T follicular helper cell (primary cell): ENCODE data around the gene CXXC5.
"Not testable (repeated sequence)": the region's sequence is repeated elsewhere in the genome, so short reads cannot be mapped to it uniquely, and the experiment has no call there.

Source experiments
- DNase-seq: peaks from one replicate; pipeline ENCODE4 v3.0.0-alpha.2; 2020; ENCODE audit warnings: low read depth

The CXXC5 gene

GRCh38 chr5:139711067-139711905 lies 63.1 kb downstream of the CXXC5 start:
- peak; percentile 39 for DNase-seq

DNA sequence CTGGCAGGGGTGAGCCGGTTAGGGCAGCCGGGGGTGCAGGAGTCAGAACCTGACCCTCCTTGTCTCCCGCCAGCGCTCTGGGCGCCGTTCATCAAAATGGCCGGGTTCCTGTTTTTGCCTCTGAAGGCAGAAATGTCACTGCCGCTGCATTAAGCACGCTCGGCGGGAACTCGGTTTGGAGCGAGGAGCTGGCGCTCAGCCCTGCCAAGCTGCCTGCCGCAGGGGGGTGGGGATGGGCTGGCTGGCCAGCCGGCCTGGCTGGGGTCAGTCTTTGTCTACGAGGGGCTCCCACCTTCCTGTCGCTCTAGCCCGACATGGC lies 63.7 kb downstream of the CXXC5 start:
- DNase-seq: no peak

- DNase-seq: no peak
These were observed 64.3 kb downstream of the CXXC5 start for GRCh38 chr5:139712412-139712811.

- DNase-seq: not testable (repeated sequence)
These were observed 65.7 kb downstream of the CXXC5 start for GRCh38 chr5:139713898-139714297.

DNA sequence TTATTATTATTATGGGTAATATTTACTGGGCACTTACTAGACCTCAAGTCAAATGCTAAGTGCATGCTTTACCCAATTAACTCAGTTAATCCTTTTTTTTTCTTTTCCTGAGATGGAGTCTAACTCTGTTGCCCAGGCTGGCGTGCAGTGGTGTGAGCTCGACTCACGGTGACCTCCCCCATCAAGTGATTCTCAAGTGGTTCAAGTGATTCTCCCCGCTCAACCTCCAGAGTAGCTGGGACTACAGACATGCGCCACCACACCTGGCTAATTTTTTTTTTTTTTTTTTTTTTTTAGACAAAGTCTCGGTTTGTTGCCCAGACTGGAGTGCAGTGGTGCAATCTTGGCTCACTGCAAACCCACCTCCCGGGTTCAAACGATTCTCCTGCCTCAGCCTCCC lies 69.1 kb downstream of the CXXC5 start:
- no peak for DNase-seq

DNA sequence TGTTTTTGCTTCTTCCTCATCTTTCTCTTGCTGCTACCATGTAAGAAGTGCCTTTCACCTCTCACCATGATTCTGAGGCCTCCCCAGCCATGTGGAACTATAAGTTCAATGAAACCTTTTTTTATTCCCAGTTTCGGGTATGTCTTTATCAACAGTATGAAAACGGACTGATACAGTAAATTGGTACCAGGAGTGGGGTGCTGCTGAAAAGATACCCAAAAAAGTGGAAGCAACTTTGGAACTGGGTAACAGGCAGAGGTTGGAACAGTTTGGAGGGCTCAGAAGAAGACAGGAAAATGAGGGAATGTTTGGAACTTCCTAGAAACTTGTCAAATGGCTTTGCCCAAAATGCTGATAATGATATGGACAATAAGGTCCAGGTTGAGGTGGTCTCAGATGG lies 70.3 kb downstream of the CXXC5 start:
- not testable (repeated sequence) for DNase-seq

- DNase-seq: not testable (repeated sequence)
These were observed 71.8 kb downstream of the CXXC5 start for GRCh38 chr5:139719970-139720369.

- no peak for DNase-seq
These were observed 75.9 kb downstream of the CXXC5 start for GRCh38 chr5:139723986-139724587.

DNA sequence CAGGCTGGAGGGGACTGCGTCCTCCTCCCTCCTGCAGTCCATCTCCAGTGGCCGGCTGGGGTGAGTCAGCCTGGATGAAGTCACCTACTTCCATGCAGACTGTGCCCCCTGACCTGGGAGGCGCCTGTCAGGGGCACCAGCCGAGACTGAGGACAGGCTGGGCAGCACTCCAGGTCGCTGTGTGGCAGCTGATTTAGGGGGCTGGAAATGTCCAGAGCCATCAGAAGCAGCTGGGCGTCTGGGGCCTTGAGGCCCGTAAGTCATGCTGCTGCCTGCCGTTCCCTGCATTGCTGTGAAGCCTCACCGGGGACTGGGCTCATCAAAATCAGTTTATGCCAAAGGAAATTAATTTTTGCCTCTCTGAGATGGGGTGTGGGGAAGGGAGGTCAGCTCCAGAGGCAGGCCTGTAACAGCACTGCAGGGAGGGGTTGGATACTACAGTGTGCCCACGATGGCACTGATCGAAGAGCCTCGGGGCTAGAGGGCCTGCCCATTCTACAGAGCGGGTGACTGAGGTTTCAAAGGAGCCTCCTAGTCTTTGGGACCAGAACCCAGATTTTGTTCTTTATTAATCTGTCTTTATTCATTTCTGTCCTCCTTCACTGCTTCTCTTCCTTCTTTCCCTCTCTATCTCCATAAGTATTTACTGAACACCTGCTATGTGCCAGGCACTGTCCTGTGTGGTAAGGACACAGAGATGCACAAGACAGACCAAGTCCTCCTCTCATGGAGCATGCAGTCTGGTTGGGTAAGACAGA lies 77.1 kb downstream of the CXXC5 start:
- DNase-seq: no peak

DNA sequence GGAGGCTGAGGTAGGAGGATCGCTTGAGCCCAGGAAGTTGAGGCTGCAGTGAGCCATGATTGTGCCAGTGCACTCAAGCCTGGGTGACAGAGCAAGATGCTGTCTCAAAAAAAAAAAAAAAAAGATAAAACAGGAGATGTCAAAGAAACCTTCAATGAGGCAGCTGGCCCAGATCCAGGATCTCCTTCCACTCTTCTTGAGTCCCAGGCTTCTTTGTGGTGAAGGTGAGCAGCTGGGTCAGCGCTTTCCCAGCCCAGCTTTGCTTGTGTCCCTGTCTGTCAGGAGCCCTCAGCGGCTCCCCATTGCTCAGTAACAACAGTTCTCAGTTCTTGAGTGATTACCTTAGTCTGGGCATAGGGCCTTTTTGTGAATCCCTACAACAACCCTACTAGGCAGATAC lies 78.1 kb downstream of the CXXC5 start:
- DNase-seq: no peak

DNA sequence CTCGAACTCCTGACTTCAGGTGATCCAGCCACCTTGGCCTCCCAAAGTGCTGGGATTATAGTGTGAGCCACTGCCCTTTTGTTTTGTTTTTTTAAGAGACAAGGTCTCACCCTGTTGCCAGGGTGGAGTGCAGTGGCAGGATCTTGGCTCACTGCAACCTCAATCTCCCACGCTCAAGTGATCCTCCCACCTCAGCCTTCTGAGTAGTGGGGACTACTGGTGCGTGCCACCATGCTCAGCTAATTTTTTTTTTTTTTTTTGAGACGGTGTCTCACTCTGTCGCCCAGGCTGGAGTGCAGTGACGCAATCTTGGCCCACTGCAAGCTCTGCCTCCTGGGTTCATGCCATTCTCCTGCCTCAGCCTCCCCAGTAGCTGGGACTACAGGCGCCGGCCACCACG lies 79.5 kb downstream of the CXXC5 start:
- not testable (repeated sequence) for DNase-seq

- no peak for DNase-seq
These were observed 83.1 kb downstream of the CXXC5 start for GRCh38 chr5:139731281-139731680.

- no peak for DNase-seq
These were observed 83.9 kb downstream of the CXXC5 start for GRCh38 chr5:139732019-139732418.

GRCh38 chr5:139733010-139733688 lies 85.0 kb downstream of the CXXC5 start:
- DNase-seq: no peak
